ENCODE results near the gene AATF. TPM values are rescaled to one million over a fixed set of nuclear protein-coding genes. Genes with fewer than 3 reads are reported as not detected.
A peak's percentile ranks its signal among the peaks of the same experiment; 100 is the strongest.

Gene AATF, protein sequence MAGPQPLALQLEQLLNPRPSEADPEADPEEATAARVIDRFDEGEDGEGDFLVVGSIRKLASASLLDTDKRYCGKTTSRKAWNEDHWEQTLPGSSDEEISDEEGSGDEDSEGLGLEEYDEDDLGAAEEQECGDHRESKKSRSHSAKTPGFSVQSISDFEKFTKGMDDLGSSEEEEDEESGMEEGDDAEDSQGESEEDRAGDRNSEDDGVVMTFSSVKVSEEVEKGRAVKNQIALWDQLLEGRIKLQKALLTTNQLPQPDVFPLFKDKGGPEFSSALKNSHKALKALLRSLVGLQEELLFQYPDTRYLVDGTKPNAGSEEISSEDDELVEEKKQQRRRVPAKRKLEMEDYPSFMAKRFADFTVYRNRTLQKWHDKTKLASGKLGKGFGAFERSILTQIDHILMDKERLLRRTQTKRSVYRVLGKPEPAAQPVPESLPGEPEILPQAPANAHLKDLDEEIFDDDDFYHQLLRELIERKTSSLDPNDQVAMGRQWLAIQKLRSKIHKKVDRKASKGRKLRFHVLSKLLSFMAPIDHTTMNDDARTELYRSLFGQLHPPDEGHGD
- total RNA-seq: 31.3 to 36.2 TPM (median 33.9 TPM) in 3 replicates

DNA sequence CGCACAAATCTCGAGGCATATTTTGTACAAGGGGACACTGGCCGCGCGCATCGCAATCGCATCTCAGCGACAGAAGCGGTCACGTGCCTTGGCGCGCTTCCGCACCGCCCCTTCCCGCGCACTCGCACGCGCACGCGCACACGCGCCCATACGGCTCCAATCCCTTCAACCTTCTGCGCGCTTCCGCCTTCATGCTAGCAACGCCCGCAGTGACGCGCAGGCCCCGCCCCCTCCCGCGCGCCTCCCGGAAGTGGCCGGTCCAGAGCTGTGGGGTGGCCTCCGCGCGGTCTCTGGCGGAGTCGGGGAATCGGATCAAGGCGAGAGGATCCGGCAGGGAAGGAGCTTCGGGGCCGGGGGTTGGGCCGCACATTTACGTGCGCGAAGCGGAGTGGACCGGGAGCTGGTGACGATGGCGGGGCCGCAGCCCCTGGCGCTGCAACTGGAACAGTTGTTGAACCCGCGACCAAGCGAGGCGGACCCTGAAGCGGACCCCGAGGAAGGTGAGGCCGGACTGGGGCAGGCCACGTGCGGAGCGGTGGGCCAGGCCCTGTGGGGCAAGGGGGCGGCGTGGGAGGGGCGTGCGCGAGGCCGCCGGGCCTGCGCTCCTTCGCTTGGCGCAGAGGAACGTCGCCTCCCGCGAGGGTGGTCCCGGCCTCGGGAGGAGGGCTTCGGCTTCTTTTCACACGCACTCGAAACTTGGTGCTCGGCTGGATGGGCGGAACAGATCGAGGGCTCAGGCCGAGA, at the start of gene AATF:
TSS of gene AATF (plus strand) at position 238 of the 744 bp plus-strand sequence. CDS start at position 410, 172 bp downstream.
- TF ChIP-seq CTCF (IDR thresholded peaks at IDR 0.05; ENCODE audit: unreplicated experiment): no peak
- Mint-ChIP-seq H3K4me3 (peak within 1 kb of the TSS; percentile 81), H3K36me3 (peaks cover 13% of the 10 kb centered on the region), H3K27me3 (ENCODE audit: low read depth) (peaks cover 47% of the 10 kb centered on the region), H3K4me1 (peaks cover 20% of the 10 kb centered on the region), H3K9me3 (no peaks in the 10 kb centered on the region), H3K27ac (peak within 1 kb of the TSS; percentile 96)
- peak; percentile 92 to 98 for DNase-seq (ENCODE audit: low spot score in 2 of 2, unreplicated experiment in 2 of 2)

DNA sequence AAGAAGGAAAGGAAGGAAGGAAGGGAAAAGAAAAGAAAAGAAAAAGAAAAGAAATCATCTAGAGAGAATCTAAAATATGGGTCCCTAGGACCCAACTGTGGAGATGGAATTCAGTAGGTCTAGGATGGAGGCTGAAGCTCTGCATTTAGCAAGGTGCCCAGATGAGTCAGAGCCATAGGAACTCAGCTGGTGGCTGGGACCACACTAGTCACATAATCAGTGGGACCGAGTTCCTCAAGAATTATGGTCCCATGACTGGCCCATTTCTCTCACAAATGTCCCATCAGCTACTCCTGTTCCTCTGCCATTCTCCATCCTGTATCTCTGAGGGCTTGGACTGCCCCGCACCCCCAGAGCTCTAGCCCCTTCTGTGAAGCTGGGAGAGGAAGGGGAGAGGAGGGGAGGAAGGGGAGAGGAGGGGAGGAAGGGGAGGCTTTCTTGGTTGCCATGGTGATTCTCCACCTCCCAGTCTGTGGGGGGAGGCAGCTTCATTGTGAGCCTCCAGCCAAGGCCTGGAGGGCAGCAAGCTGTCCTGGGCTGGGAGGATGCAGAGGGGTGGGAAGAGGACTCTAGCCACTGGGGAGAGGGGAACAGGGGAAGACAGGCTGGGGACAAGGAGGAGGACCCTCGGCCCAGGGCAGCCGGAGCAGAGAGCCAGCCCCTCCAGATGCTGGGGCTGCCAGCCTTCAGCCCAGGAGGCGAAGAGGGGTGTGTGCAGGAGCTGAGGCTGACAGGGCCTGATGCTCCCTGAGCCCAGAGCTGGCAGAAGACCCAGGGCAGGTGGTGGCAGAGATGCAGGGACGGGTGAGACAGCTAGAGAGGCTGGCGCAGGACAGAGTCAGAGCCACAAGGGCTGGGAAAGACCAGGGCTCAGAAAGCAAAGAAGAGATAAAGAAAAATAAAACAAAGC, 49.2 kb upstream of the AATF start:
- no peak for DNase-seq (ENCODE audit: low spot score in 2 of 2, unreplicated experiment in 2 of 2)
- H3K4me3 Mint-ChIP-seq: no peak overlapping the region
- H3K27me3 Mint-ChIP-seq (ENCODE audit: low read depth): no peaks in the 10 kb centered on the region
- H3K4me1 Mint-ChIP-seq: peaks cover 26% of the 10 kb centered on the region
- H3K36me3 Mint-ChIP-seq: no peaks in the 10 kb centered on the region
- TF ChIP-seq CTCF (IDR thresholded peaks at IDR 0.05; ENCODE audit: unreplicated experiment): no peak
- no peak overlapping the region for H3K27ac Mint-ChIP-seq
- H3K9me3 Mint-ChIP-seq: no peaks in the 10 kb centered on the region

GRCh38 chr17:36900160-36900512, 48.6 kb upstream of the AATF start:
- no peak for DNase-seq (ENCODE audit: low spot score in 2 of 2, unreplicated experiment in 2 of 2)
- no peak for TF ChIP-seq CTCF (IDR thresholded peaks at IDR 0.05; ENCODE audit: unreplicated experiment)
- H3K9me3 Mint-ChIP-seq: no peaks in the 10 kb centered on the region
- no peaks in the 10 kb centered on the region for H3K36me3 Mint-ChIP-seq
- H3K27me3 Mint-ChIP-seq (ENCODE audit: low read depth): no peaks in the 10 kb centered on the region
- peaks cover 26% of the 10 kb centered on the region for H3K4me1 Mint-ChIP-seq
- H3K27ac Mint-ChIP-seq: no peak overlapping the region
- H3K4me3 Mint-ChIP-seq: no peak overlapping the region

GRCh38 chr17:36901506-36901905, 47.2 kb upstream of the AATF start:
- no peaks in the 10 kb centered on the region for H3K36me3 Mint-ChIP-seq
- H3K4me3 Mint-ChIP-seq: no peak overlapping the region
- H3K27me3 Mint-ChIP-seq (ENCODE audit: low read depth): no peaks in the 10 kb centered on the region
- peak overlapping the region; percentile 62 for H3K27ac Mint-ChIP-seq
- TF ChIP-seq CTCF (IDR thresholded peaks at IDR 0.05; ENCODE audit: unreplicated experiment): no peak
- DNase-seq (ENCODE audit: low spot score in 2 of 2, unreplicated experiment in 2 of 2): no peak
- peaks cover 20% of the 10 kb centered on the region for H3K4me1 Mint-ChIP-seq
- no peaks in the 10 kb centered on the region for H3K9me3 Mint-ChIP-seq

GRCh38 chr17:36907407-36907806, 41.3 kb upstream of the AATF start:
- no peak for TF ChIP-seq CTCF (IDR thresholded peaks at IDR 0.05; ENCODE audit: unreplicated experiment)
- Mint-ChIP-seq H3K4me3 (no peak overlapping the region), H3K27ac (no peak overlapping the region), H3K36me3 (no peaks in the 10 kb centered on the region), H3K27me3 (ENCODE audit: low read depth) (peaks cover 6% of the 10 kb centered on the region), H3K4me1 (no peaks in the 10 kb centered on the region), H3K9me3 (no peaks in the 10 kb centered on the region)
- no peak for DNase-seq (ENCODE audit: low spot score in 2 of 2, unreplicated experiment in 2 of 2)

Measured in mesothelial cell of epicardium (in vitro differentiated cells).